OCI-LY1 (cell line): ENCODE results near the gene LRRC1.

Experiments
- H2AFZ ChIP-seq: fragments of 200-600 bp; sonication (generic), shearing (Covaris generic); 2 replicates; pipeline ENCODE4 v1.6.0; 2014; ENCODE audit warnings: antibody characterized with exemption, mild to moderate bottlenecking, low read length
- H3F3A ChIP-seq: fragments of 200-600 bp; sonication (generic), shearing (Covaris generic); 2 replicates; pipeline ENCODE4 v1.6.0; 2014; ENCODE audit warnings: mild to moderate bottlenecking, antibody characterized with exemption, low read length, moderate library complexity; ENCODE audit not compliant: insufficient read depth
- H3K27ac ChIP-seq: fragments of 200-600 bp; sonication (generic); 2 replicates; pipeline ENCODE4 v1.5.1; 2014; ENCODE audit warnings: low read length, mixed run types, mild to moderate bottlenecking, low read depth; ENCODE audit not compliant: poor library complexity, severe bottlenecking
- H3K27me3 ChIP-seq: fragments of 200-600 bp; sonication (generic); 2 replicates; pipeline ENCODE4 v1.6.0; 2014; ENCODE audit warnings: antibody characterized with exemption, mild to moderate bottlenecking, low read length, moderate library complexity; ENCODE audit not compliant: insufficient read depth
- H3K36me3 ChIP-seq: fragments of 200-600 bp; sonication (generic); 2 replicates; pipeline ENCODE4 v1.6.1; 2014; ENCODE audit warnings: mild to moderate bottlenecking, antibody characterized with exemption, low read length, moderate library complexity, mixed read lengths; ENCODE audit not compliant: insufficient read depth
- H3K4me1 ChIP-seq: fragments of 200-600 bp; sonication (generic); 2 replicates; pipeline ENCODE4 v1.5.1; 2014; ENCODE audit warnings: mild to moderate bottlenecking, low read length, moderate library complexity; ENCODE audit not compliant: insufficient read depth, severe bottlenecking
- H3K4me2 ChIP-seq: fragments of 200-600 bp; sonication (generic), shearing (Covaris generic); 2 replicates; pipeline ENCODE4 v1.6.1; 2014; ENCODE audit warnings: low read length
- H3K4me3 ChIP-seq: fragments of 200-600 bp; sonication (generic); 2 replicates; pipeline ENCODE4 v1.5.1; 2014; ENCODE audit warnings: low read length, low read depth, mild to moderate bottlenecking, mixed read lengths; ENCODE audit not compliant: poor library complexity, severe bottlenecking
- H3K79me2 ChIP-seq: fragments of 200-600 bp; shearing (Covaris generic); 2 replicates; pipeline ENCODE4 v1.6.1; 2016; ENCODE audit warnings: mixed run types, low read length, mixed read lengths; ENCODE audit not compliant: insufficient read depth
- H3K9ac ChIP-seq: fragments of 200-600 bp; sonication (generic), shearing (Covaris generic); 2 replicates; pipeline ENCODE4 v1.6.1; 2014; ENCODE audit warnings: mild to moderate bottlenecking, low read length, mixed read lengths
- H3K9me2 ChIP-seq: fragments of 200-600 bp; sonication (generic), shearing (Covaris generic); 2 replicates; pipeline ENCODE4 v1.6.1; 2014; ENCODE audit warnings: low read depth, mild to moderate bottlenecking, low read length, mixed read lengths
- H3K9me3 ChIP-seq: fragments of 200-600 bp; shearing (Covaris generic); 2 replicates; pipeline ENCODE4 v1.6.1; 2014; ENCODE audit warnings: low read length, mixed read lengths
- H4K20me1 ChIP-seq: fragments of 200-600 bp; sonication (generic), shearing (Covaris generic); 2 replicates; pipeline ENCODE4 v1.6.0; 2016; ENCODE audit warnings: mild to moderate bottlenecking, low read length; ENCODE audit not compliant: insufficient read depth
- CTCF ChIP-seq: fragments of 200-600 bp; sonication (generic), shearing (Covaris generic); IDR thresholded peaks from 2 replicates; pipeline ENCODE4 v1.5.1; 2017; ENCODE audit warnings: mild to moderate bottlenecking, antibody characterized with exemption, low read length, moderate library complexity, mixed read lengths
- EZH2 ChIP-seq: fragments of 200-600 bp; sonication (generic), shearing (Covaris generic); IDR thresholded peaks from 2 replicates; pipeline ENCODE4 v1.8.0; 2017; ENCODE audit warnings: borderline replicate concordance, mixed run types, mild to moderate bottlenecking, antibody characterized with exemption, low read length, moderate library complexity, mixed read lengths

Gene LRRC1

GRCh38 chr6:53888931-53889330, 94.1 kb downstream of the LRRC1 start:
- H3K4me2 ChIP-seq = no peak overlapping the region
- H3K4me3 ChIP-seq = no peak overlapping the region
- H3K36me3 ChIP-seq = no peaks in the 10 kb centered on the region
- no peak overlapping the region for H3K27ac ChIP-seq
- no peaks in the 10 kb centered on the region for H3K9me3 ChIP-seq
- TF ChIP-seq CTCF (no peak), EZH2 (no peak)
- H3K9me2 ChIP-seq = no peaks in the 10 kb centered on the region
- no peaks in the 10 kb centered on the region for H3K27me3 ChIP-seq
- H3K9ac ChIP-seq = no peak overlapping the region
- H3K79me2 ChIP-seq = no peaks in the 10 kb centered on the region
- no peaks in the 10 kb centered on the region for H4K20me1 ChIP-seq
- no peaks in the 10 kb centered on the region for H3F3A ChIP-seq
- no peak overlapping the region for H2AFZ ChIP-seq
- H3K4me1 ChIP-seq = peaks cover 15% of the 10 kb centered on the region

GRCh38 chr6:53889365-53889764, 94.6 kb downstream of the LRRC1 start:
- H3K9me3 ChIP-seq = no peaks in the 10 kb centered on the region
- no peak overlapping the region for H3K4me3 ChIP-seq
- no peak overlapping the region for H3K4me2 ChIP-seq
- H3K9ac ChIP-seq = no peak overlapping the region
- H3F3A ChIP-seq = no peaks in the 10 kb centered on the region
- H4K20me1 ChIP-seq = no peaks in the 10 kb centered on the region
- H3K79me2 ChIP-seq = no peaks in the 10 kb centered on the region
- H3K36me3 ChIP-seq = no peaks in the 10 kb centered on the region
- peaks cover 19% of the 10 kb centered on the region for H3K4me1 ChIP-seq
- no peaks in the 10 kb centered on the region for H3K9me2 ChIP-seq
- TF ChIP-seq EZH2 = no peak
- no peak for TF ChIP-seq CTCF
- H3K27me3 ChIP-seq = no peaks in the 10 kb centered on the region
- H3K27ac ChIP-seq = no peak overlapping the region
- H2AFZ ChIP-seq = no peak overlapping the region

- Histone ChIP-seq H3F3A (no peaks in the 10 kb centered on the region), H3K27me3 (no peaks in the 10 kb centered on the region), H3K4me2 (no peak overlapping the region), H3K9me2 (no peaks in the 10 kb centered on the region), H3K36me3 (no peaks in the 10 kb centered on the region), H3K9ac (no peak overlapping the region), H2AFZ (no peak overlapping the region), H3K9me3 (peaks cover 5% of the 10 kb centered on the region), H3K27ac (peak overlapping the region; percentile 54), H4K20me1 (no peaks in the 10 kb centered on the region), H3K4me1 (peaks cover 27% of the 10 kb centered on the region), H3K79me2 (no peaks in the 10 kb centered on the region), H3K4me3 (no peak overlapping the region)
- TF ChIP-seq CTCF (no peak), EZH2 (no peak)
These were observed 97.9 kb downstream of the LRRC1 start for GRCh38 chr6:53892707-53893106.
